Stimulated activated CD8-positive, alpha-beta memory T cell treated with anti-CD3 and anti-CD28 coated beads, Interleukin-4, amount 100 ng/mL, for 48 hours (primary cell): Measurements from ENCODE around the gene TMEM51.
"Not testable (repeated sequence)": the region's sequence is repeated elsewhere in the genome, so short reads cannot be mapped to it uniquely, and the experiment has no call there.

Experiments
- DNase-seq: peaks from one replicate; pipeline ENCODE4 v3.0.0-alpha.2; 2020

TMEM51 gene

GRCh38 chr1:15128520-15129313, 24.8 kb upstream of the TMEM51 start:
- DNase-seq = peak; percentile 90

- DNase-seq = no peak
Measured at GRCh38 chr1:15129944-15130343, 23.6 kb upstream of the TMEM51 start.

GRCh38 chr1:15130607-15131006, 22.9 kb upstream of the TMEM51 start:
- no peak for DNase-seq

- no peak for DNase-seq
Measured at GRCh38 chr1:15132965-15133364, 20.6 kb upstream of the TMEM51 start.

GRCh38 chr1:15134285-15134684, 19.3 kb upstream of the TMEM51 start:
- no peak for DNase-seq

- not testable (repeated sequence) for DNase-seq
Measured at GRCh38 chr1:15135604-15136003, 17.9 kb upstream of the TMEM51 start.

GRCh38 chr1:15137809-15138208, 15.7 kb upstream of the TMEM51 start:
- no peak for DNase-seq

GRCh38 chr1:15139654-15140350, 13.7 kb upstream of the TMEM51 start:
- no peak for DNase-seq

GRCh38 chr1:15141935-15142539, 11.5 kb upstream of the TMEM51 start:
- no peak for DNase-seq

- no peak for DNase-seq
Measured at GRCh38 chr1:15145327-15145726, 8.2 kb upstream of the TMEM51 start.

- DNase-seq = no peak
Measured at GRCh38 chr1:15146142-15146680, 7.3 kb upstream of the TMEM51 start.

- no peak for DNase-seq
Measured at GRCh38 chr1:15146971-15147376, 6.6 kb upstream of the TMEM51 start.

GRCh38 chr1:15148004-15148403, 5.5 kb upstream of the TMEM51 start:
- DNase-seq = no peak

GRCh38 chr1:15148475-15148874, 5.1 kb upstream of the TMEM51 start:
- no peak for DNase-seq

- DNase-seq = no peak
Measured at GRCh38 chr1:15148941-15149340, 4.6 kb upstream of the TMEM51 start.

GRCh38 chr1:15150376-15150775, 3.2 kb upstream of the TMEM51 start:
- no peak for DNase-seq

- no peak for DNase-seq
Measured at GRCh38 chr1:15151377-15151806, 2.2 kb upstream of the TMEM51 start.

GRCh38 chr1:15151871-15152270, 1.7 kb upstream of the TMEM51 start:
- no peak for DNase-seq

GRCh38 chr1:15152318-15153183, 996 bp upstream of the TMEM51 start:
- peak; percentile 43 for DNase-seq

- peak; percentile 71 for DNase-seq
Measured at GRCh38 chr1:15153842-15154479, 414 bp downstream of the TMEM51 start.

GRCh38 chr1:15154480-15155036, 1.0 kb downstream of the TMEM51 start:
- no peak for DNase-seq

- no peak for DNase-seq
Measured at GRCh38 chr1:15155191-15155590, 1.6 kb downstream of the TMEM51 start.
